NK-92 (cell line): ENCODE results near the gene COPG1.
"Not testable (repeated sequence)": the region's sequence is repeated elsewhere in the genome, so short reads cannot be mapped to it uniquely, and the experiment has no call there.

Experiments
- DNase-seq: peaks from one replicate; lab custom pipeline; 2025; ENCODE audit not compliant: unreplicated experiment; lab: John Stamatoyannopoulos, UW

Gene COPG1, protein sequence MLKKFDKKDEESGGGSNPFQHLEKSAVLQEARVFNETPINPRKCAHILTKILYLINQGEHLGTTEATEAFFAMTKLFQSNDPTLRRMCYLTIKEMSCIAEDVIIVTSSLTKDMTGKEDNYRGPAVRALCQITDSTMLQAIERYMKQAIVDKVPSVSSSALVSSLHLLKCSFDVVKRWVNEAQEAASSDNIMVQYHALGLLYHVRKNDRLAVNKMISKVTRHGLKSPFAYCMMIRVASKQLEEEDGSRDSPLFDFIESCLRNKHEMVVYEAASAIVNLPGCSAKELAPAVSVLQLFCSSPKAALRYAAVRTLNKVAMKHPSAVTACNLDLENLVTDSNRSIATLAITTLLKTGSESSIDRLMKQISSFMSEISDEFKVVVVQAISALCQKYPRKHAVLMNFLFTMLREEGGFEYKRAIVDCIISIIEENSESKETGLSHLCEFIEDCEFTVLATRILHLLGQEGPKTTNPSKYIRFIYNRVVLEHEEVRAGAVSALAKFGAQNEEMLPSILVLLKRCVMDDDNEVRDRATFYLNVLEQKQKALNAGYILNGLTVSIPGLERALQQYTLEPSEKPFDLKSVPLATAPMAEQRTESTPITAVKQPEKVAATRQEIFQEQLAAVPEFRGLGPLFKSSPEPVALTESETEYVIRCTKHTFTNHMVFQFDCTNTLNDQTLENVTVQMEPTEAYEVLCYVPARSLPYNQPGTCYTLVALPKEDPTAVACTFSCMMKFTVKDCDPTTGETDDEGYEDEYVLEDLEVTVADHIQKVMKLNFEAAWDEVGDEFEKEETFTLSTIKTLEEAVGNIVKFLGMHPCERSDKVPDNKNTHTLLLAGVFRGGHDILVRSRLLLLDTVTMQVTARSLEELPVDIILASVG

DNA sequence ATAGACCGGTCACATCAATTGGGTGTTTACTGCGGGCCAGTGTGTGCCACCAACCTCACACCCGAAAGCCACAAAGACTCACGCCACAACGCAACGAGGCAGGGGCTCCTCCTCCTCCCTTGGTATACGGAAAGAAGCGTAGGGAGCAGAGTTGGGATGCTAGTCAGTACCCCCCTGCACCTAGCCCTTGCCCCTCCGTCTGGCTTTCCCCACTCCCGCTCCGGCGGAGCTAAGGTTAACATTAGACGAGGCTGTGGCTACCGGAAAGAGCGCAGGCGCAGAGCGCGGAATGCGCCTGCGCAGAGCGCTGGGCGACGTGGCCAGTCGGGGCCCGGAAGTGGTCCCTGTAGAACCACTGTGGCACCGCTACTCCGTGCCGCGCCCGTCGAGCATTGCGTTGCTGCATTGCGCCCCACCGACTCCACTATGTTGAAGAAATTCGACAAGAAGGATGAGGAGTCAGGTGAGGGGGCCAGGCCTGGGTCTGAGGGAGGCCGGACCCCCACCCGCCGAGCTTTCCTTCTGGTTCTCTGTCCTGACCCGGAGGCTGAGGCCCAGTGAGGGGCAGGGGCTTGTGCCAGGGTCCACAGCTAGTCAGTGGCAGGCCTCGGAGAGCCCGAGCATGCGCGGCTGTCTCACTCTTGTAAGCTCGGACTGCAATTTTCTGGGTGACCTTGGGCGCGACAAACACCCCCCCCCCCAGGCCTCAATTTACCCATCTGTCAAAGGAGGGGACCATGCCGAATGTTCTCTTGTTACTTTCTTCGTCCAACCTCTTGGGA is at the start of gene COPG1:
COPG1 (plus strand) TSS at position 323 of the 782 bp plus-strand sequence; CDS start at position 427, 104 bp downstream.
- peak; percentile 23 for DNase-seq

DNA sequence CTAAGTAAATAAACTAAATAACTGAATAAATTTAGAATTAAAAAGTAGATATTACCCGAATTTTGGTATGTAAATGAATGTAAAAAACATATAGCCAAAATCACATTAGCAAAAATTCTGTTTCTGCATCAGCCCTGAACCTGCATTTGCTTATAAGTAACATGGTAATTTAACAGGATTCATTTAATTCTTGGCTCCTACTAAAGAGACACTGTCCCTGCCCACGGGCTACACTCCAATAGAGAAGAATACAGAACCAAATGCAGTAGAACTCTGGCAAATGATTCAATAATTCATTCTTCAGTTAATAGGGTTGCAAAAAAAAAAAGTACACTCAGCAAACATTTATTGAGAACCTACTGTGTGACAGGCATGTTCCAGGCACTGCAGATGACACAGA is 44.9 kb upstream of the COPG1 start:
- no peak for DNase-seq

DNA sequence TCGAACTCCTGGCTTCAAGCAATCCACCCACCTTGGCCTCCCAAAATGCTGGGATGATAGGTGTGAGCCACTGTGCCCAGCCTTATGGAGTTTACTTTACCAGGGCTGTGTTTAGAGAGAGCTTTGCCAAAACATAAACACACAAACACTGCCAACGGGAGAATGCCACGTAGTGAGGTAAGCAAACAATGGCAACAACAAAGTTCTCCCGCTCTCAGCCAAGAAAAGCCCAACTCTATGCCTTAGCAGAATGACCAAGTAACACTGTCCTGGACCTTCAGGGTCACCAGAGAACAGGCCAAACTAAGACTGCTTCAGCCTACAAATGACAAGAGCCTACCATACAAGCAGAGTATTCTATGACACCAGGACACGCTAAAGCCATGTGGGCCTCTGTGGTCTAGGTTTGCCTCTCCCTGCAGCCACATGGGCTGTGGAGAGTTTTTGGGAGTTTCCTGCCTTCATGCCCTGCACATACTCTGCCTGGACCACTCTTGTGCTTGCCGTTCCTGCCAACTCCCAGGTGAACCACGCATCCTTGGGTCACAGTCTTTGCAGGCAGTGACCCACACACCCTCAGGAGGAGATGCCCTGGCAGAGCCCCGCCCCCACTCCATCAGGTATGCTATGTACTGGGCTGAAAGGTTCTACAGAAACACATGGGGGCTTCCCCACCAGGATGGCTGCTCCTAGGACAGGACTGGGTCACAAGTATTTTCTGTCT is 44.1 kb upstream of the COPG1 start:
- no peak for DNase-seq

DNA sequence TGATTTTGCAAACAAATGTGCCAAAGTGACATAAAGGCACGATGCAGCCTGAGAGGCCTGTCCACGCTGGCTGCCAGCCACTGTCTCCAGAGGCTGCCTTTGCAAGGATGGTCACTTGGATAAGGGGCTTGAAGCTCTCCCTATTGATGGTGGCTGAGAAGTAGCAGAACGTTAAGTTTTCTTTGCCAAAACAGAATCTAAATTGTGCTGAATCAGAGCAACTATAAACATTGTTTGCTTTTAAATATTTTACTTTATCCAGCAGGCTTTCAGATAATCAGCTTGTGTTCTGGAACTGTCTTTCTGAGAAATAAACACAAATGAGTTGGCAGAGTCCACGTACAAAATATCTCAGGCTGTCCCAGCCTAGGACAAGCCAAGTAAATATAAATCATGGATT is 41.9 kb upstream of the COPG1 start:
- DNase-seq, result no peak

DNA sequence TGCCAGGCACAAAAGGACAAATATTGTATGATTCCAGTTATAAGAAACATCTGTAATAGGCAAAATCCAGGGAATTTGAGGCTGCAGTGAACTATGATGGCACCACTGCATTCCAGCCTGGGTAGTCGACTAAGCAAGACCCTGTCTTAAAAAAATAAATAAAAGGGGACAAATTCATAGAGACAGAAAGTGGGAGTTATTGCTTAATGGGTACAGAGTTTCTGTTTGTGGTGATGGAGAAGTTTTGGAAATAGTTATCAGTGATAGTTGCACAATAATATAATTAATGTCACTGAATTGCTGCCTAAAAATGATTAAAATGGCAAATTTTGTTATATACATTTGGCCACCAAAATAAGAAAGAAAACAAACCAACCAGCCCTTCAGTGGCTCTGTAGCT is 38.1 kb upstream of the COPG1 start:
- DNase-seq, result no peak

DNA sequence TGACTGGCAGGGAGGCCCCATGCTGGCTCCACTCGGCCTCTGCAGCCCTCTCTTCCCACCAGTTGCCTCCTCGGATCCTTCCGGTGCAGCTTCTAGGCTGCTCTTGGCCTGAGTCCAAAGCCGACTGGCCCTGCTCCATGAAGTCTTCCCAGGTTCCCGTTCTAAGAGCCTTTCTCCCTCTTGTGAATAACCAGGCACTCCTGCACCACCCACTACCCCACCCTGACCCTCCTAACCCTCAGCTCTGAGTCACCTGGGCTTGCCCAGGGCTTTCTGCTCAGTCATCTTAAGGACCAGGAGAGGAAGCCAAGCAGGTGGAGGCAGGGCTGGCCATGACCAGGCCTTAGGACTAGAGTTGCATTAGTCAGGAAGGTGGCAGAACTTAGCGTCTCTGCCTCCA is 37.6 kb upstream of the COPG1 start:
- DNase-seq, result no peak

DNA sequence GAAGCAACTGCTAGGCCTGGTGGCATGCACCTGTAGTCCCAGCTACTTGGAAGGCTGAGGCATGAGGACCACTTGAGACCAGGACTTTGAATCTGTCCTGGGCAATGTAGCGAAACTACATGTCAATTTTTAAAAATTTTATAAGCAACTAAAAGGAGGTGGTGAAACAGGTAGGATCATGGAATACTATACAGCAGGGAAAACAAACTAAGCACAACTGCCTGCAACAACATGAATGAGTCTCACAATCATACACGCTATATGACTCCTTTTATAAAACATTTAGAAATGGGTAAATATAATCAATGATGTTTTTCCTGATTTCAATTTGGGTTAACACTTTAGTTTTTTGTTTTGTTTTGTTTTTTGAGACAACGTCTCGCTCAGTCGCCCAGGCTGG is 36.2 kb upstream of the COPG1 start:
- DNase-seq, result no peak

DNA sequence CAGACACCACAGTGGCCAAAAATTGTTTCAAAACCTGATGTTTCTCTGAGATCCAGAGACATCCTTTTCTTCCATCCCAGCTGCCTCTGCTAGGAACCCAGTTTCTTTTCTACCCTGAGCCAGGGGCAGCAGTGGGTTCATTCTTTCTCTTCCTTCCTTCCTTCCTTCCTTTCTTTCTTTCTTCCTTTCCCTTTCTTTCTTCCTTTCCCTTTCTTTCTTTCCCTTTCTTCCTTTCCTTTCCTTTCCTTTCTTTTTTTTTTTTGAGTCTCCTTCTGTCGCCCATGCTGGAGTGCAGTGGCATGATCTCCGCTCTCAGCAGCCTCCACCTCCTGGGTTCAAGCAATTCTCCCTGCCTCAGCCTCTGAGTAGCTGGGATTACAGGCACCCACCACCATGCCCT is 30.7 kb upstream of the COPG1 start:
- no peak for DNase-seq

DNA sequence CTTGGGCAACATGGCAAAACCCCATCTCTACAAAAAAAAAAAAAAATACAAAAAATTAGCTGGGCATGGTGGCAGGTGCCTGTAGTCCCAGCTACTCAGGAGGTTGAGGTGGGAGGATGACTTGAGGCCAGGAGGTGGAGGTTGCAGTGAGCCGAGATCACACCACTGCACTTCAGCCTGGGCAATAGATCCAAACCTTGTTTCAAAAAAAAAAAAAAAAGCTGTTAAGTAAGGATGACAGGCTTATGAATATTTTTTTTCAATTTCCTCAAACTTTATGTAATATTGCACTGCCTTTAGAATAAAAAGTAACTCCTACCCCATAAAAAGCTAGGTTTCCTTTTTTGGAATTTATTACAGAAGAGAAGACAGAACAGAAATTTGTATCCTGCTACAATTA is 25.0 kb upstream of the COPG1 start:
- not testable (repeated sequence) for DNase-seq

DNA sequence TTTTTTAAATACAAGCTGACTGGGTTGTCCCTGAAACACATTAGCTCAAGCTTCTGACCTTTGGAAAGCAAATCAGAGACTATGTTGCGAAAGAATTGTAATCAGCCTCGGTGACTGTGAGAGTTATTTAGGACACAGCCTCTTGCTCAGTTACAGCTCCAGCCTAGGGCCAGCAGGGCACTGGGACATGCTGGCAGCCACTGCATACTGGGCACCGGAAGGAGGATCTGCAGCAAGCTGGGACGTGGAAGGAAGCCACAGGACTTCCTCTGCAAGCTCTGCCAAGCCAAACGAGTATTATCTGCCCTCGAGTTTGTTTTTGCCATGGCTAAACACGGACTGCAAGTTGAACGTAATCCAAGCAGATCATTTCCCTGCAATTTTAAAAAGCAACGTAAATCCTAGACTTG is 24.4 kb upstream of the COPG1 start:
- DNase-seq, result no peak

DNA sequence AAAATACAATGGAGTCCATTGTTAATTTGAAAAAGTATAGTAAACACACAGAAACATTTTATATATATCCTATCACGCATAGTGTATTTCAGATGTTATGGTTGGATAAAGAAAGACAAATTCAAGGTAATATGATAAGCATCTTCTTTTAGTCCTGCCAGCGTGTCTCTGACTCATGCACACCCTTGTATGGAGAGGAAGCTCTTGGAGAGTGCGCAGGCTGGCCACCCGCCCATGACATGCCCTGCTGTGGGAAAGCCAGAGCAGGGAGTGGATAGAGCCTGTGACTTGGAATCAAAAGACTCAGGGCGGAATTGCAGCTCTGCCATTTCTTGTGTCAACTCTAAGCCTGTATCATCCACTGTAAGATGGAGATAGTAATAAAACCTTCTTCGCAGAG is 23.0 kb upstream of the COPG1 start:
- DNase-seq, result no peak

DNA sequence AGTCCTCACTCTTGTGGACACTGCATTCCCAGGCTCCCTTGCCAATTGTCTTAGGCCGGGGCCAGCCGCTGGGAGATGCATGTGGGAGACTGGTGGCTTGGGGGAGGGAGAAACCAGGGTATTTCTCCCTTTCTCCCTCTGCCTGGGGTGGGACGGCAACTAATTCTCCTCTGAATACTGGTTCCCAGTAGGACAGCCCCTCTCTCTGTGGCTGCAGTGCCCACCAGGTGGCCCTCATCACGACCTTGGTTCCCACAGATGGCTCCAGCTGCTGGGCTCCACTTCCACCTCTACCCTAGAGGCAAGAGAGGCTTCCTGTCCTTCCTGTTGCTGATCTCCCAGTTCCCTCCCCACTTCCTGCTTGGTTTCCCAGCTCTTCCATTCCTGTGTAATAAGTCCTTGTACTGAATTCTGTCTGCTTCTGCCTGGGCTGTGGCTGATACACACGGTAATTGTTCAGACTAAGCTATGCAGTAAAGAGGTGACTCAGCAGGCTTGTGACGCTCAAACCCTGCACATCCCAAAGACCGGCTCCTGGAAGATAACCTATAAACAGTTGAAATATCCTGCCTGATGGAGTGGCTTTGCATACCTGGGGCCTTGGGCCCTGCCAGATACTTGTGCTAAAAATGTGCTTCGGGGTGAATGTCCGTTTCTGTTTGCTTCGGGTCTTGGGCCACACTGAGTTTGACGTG is 20.4 kb upstream of the COPG1 start:
- DNase-seq, result no peak

DNA sequence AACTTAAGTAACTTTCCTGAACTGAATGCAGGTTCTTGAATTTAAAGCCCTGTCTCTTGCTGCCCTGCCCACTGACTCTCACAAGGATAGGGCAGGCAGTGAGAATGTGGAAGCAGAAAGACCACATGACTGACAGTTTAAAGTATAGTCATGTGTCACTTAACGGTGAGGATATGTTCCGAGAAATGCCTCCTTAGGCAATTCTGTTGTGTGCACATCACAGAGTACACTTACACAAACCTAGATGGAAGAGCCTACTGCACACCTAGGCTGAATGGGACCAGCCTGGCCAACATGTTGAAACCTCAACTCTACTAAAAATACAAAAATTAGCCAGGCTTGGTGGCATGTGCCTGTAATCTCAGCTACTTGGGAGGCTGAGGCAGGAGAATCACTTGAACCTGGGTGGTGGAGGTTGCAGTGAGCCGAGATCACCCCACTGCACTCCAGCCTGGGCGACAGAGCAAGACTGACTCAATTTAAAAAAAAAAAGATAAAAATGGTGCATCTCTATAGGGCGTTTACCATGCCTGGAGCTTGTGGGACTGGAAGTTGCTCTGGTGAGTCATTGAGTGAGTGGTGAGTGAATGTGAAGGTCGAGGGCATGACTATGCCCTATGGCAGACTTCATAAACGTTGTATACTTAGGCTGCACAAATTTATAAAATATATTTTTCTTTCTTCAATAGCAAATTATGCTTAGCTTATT is 18.9 kb upstream of the COPG1 start:
- DNase-seq, result no peak

DNA sequence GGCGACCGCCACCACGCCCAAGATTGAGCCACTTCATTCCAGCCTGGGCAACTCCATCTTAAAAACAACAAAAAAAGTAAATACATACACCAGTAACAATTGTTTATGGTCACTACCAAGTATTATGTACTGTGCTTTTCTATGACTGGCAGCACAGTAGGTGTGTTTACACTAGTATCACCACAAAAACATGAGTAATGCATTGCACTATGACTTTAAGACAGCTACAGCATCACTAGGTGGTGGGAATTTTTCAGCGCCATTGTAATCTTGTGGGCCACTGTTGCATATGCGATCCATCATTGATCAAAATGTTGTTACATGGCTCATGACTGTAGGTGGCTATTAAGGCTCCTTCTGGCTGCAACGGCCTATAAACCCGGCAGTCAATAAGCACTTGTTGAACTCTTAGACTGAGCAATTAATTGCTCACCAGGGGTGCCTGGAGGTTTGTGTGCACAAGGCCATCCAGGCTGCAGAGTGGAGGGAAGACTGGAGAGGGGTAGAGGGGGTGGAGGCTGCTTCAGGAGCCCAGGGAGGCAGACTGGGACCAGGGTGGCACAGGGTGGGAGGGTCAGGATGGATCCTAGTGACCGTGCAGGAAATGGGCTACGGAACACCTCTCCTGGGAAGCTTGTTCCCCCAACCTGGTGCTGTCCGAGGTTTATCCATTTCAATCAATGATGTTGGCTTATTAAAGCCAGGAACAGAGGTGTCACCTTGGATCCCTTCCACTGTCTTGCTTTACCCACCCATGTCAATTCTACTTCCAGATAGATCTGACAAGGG is 17.9 kb upstream of the COPG1 start:
- no peak for DNase-seq

DNA sequence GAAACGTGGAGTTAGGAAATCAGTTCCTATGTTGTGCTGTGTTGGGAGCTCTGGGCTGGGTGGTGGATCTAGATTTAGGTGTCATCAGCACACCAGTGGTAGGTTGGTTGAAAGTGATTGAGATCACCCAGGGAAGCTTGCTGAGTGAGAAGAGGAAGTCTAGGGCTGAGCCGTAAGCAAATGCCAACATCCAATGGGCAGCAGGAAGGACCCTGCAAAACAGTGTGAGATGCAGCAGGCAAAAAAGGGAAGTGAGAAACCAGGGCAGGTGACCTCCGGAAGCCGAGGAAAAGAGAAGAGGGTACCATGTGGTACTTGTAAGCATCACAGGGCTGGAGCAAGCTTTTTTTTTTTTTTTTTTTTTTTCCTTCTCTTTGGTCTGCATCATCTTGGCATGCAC is 15.9 kb upstream of the COPG1 start:
- no peak for DNase-seq

DNA sequence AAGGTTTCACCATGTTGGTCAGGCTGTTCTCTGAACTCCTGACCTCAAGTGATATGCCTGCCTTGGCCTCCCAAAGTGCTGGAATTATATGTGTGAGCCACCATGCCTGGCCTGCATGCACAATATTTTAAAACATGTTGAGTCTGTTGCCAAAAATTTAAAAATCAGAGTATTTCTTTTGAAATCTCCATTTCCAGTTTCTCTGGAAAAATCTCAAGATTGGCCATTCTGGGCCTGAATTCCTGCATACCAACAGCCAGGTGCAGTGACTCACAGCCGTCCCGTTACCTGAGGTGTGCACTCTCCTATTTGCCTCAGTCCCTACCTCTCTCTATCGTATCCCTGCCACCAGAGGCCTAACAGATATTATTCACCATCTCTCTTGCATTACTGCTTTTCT is 15.0 kb upstream of the COPG1 start:
- DNase-seq, result no peak

DNA sequence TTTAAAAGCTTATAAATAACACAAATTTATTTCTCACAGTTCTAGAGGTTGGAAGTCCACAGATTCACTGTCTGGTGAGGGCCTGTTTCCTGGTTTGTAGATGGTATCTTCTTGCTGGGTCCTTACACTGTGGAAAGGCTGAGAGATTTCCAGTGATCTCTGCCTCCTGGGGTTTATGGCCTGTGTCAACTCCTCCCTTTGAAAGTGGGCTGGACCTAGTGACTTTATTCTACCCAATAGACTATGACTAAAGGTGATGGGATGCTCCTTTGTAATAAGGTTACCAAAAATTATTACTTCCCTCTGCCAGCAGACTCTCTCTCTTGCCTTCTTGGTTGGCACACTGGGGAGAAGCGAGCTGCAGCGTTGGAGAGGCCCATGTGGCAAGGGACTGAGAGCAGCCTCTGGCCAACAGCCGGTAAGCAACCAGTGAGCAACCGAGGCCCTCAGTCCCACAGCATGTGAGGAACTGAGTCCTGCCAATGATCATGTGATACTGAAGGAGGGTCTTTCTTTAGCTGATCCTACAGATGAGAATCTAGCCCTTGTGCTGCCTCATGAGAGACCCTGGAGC is 14.0 kb upstream of the COPG1 start:
- no peak for DNase-seq

DNA sequence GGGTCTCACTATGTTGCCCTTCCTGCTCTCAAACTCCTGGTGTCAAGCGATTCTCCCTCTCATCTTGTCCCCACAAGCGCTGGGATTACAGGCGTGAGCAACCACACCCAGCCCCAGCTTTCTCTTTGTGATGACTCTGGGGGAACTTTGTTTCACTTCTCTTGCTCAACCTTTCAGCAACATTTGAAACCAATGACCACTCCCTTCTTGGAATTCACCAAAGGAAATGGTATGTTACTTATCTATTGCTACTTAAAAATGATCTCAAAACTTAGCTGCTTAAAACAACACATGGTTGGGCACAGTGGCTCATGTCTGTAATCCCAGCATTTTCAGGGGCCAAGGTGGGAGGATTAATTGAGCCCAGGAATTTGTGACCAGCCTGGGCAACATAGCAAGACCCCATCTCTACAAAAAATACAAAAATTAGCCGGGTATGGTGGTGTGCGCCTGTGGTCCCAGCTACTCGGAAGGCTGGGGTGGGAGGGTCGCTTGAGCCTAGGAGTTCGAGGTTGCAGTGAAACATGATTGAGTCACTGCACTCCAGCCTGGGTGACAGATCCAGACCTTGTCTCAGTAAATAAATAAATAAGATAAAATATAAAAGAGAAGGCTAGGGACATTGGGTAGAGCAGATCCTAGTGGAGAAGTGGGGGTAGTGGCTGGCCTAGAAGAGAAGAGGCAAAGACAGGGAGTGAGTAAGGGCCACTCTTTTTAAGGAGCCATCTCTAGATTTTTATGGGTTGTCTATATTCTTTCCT is 10.3 kb upstream of the COPG1 start:
- DNase-seq, result no peak
